Kidney (tissue), 14 donors: ENCODE results near the gene NGFR. TPM values are rescaled to one million over a fixed set of nuclear protein-coding genes. Genes with fewer than 3 reads are reported as not detected.

Experiments
- DNase-seq, 5 donors: peaks; one replicate each; pipeline ENCODE4 v3.0.0-alpha.2; 2013 to 2020
- FAIRE-seq: peaks from 2 replicates; lab custom pipeline; 2012; peaks lifted over from hg19 to GRCh38; lab: Jason Lieb, UNC
- H3K27ac ChIP-seq, 2 donors: one replicate each; pipeline ENCODE4 v1.7.0; 2013; ENCODE audit warnings: low read depth in 2 of 2, low read length in 2 of 2, inconsistent platforms in 1 of 2
- H3K27me3 ChIP-seq: one replicate; pipeline ENCODE4 v1.7.1; 2013; ENCODE audit warnings: low read length, inconsistent platforms; ENCODE audit not compliant: control insufficient read depth, insufficient read depth
- H3K36me3 ChIP-seq, 3 donors: one replicate each; pipeline versions ENCODE4 v1.7.0 to v1.7.1; 2013; ENCODE audit warnings: low read length in 3 of 3, control low read depth in 1 of 3, inconsistent platforms in 1 of 3; ENCODE audit not compliant: insufficient read depth in 3 of 3, control insufficient read depth in 2 of 3
- H3K4me1 ChIP-seq, 3 donors: one replicate each; pipeline versions ENCODE4 v1.7.0 to v1.7.1; 2013; ENCODE audit warnings: low read length in 3 of 3, inconsistent platforms in 1 of 3, low read depth in 1 of 3; ENCODE audit not compliant: control insufficient read depth in 2 of 3, insufficient read depth in 2 of 3
- H3K4me3 ChIP-seq, 3 donors: one replicate each; pipeline versions ENCODE4 v1.7.0 to v1.8.1; 2013; ENCODE audit warnings: low read length in 3 of 3, control low read depth in 1 of 3, inconsistent platforms in 1 of 3
- H3K9ac ChIP-seq, 3 donors: one replicate each; pipeline versions ENCODE4 v1.7.0 to v1.7.1; 2013; ENCODE audit warnings: low read length in 3 of 3, control low read depth in 1 of 3, inconsistent platforms in 1 of 3
- H3K9me3 ChIP-seq, 3 donors: one replicate each; pipeline versions ENCODE4 v1.7.0 to v1.7.1; 2013; ENCODE audit warnings: low read length in 3 of 3, control low read depth in 1 of 3, inconsistent platforms in 1 of 3; ENCODE audit not compliant: control insufficient read depth in 2 of 3, insufficient read depth in 1 of 3
- CTCF ChIP-seq: IDR thresholded peaks from 3 replicates; pipeline ENCODE4 v1.5.1; 2012; ENCODE audit warnings: mild to moderate bottlenecking, moderate library complexity, borderline replicate concordance; ENCODE audit not compliant: insufficient read depth; ENCODE audit errors: extremely low read depth
- intact Hi-C: fragments of 100-400 bp; cut with DNase I; formaldehyde crosslinking; loops from one replicate; pipeline ENCODE4 v1.11.1; 2022
- polyA plus RNA-seq: library from polyadenylated mRNA; stranded (reverse); fragments of 350-450 nt; fragmentation: Illumina TruSeq; extraction: RNeasy Lipid Tissue Mini Kit (QIAGEN cat#74804); gene quantifications from one replicate; pipeline ENCODE4 v1.2.3, GENCODE V29; 2014; ENCODE audit warnings: low read depth, low replicate concordance; ENCODE audit not compliant: insufficient read depth
- total RNA-seq: library from RNA; stranded (reverse); fragmentation: NEBNext Ultra II Directional; extraction: Animal tissue kit (Norgen Biotek cat#: 25700); gene quantifications from one replicate; pipeline ENCODE4 v1.2.1, GENCODE V29; 2021
- donor health status: control.
- donor health status: control.
- donor health status: control.
- donor health status: control.
- donor health status: control.
- donor health status: DM: yes; HTN: yes; CAD: no.
- donor health status: Normal renal cell carcinoma (clear cell type).

The NGFR gene
- total and polyA plus RNA-seq, 2 donors from 2014 or later = 9.4 to 13.2 TPM

- no peaks in the 10 kb centered on the region for H3K9me3 ChIP-seq
- no peak overlapping the region for H3K4me3 ChIP-seq
- H3K36me3 ChIP-seq = no peaks in the 10 kb centered on the region
- H3K27ac ChIP-seq = no peak overlapping the region
- FAIRE-seq (no peak), DNase-seq (peak in 2 of 5 donors; percentile 35 to 93)
- H3K27me3 ChIP-seq = no peaks in the 10 kb centered on the region
- H3K9ac ChIP-seq = no peak overlapping the region
- H3K4me1 ChIP-seq = no peaks in the 10 kb centered on the region
- intact Hi-C loops = no loop called here
- no peak for TF ChIP-seq CTCF
Measured at GRCh38 chr17:49523706-49524472, 28.8 kb downstream of the NGFR start.

- DNase-seq = no peak
- FAIRE-seq = no peak
Measured at GRCh38 chr17:49524473-49525359, 29.6 kb downstream of the NGFR start.

More at GRCh38 chr17:49524473-49525359, 29.6 kb downstream of the NGFR start:
- H3K9me3 ChIP-seq = no peaks in the 10 kb centered on the region
- no peaks in the 10 kb centered on the region for H3K36me3 ChIP-seq
- no peak overlapping the region for H3K27ac ChIP-seq
- no peak overlapping the region for H3K9ac ChIP-seq
- H3K4me1 ChIP-seq = no peaks in the 10 kb centered on the region
- TF ChIP-seq CTCF = no peak
- intact Hi-C loops = no loop called here
- H3K27me3 ChIP-seq = no peaks in the 10 kb centered on the region
- H3K4me3 ChIP-seq = no peak overlapping the region
